Activated CD8-positive, alpha-beta memory T cell treated with anti-CD3 and anti-CD28 coated beads, Interleukin-2, amount 50 U/mL, for 1 hour (primary cell): Measurements from ENCODE around the gene TRIM37.
A peak's percentile ranks its signal among the peaks of the same experiment; 100 is the strongest.
"Not testable (repeated sequence)": the region's sequence is repeated elsewhere in the genome, so short reads cannot be mapped to it uniquely, and the experiment has no call there.

ENCODE experiments used
- DNase-seq: peaks from one replicate; pipeline ENCODE4 v3.0.0-alpha.2; 2020; ENCODE audit errors: extremely low read depth

Gene TRIM37

DNA sequence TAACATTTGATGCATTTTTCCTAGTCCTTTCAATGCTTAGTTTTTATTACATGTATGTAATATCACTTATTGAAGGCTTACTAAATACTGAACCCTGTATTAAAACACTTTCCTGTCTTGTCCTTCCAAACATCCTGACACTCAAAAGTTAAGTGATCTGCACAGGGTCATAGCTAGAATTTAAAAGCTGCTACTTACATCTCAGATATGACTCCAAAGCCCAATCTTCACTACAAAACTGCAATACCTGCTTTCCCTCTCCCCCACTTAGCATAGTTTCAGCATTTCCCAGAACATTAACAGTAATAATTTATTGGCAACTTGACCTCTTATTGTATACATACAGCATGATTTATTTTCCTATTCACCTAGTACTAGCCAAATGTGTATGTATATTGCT lies 4.3 kb upstream of the TRIM37 start:
- no peak for DNase-seq

- no peak for DNase-seq
These were observed 1.9 kb upstream of the TRIM37 start for GRCh38 chr17:59108400-59109102.

GRCh38 chr17:59107306-59107670 lies 608 bp upstream of the TRIM37 start:
- no peak for DNase-seq

DNA sequence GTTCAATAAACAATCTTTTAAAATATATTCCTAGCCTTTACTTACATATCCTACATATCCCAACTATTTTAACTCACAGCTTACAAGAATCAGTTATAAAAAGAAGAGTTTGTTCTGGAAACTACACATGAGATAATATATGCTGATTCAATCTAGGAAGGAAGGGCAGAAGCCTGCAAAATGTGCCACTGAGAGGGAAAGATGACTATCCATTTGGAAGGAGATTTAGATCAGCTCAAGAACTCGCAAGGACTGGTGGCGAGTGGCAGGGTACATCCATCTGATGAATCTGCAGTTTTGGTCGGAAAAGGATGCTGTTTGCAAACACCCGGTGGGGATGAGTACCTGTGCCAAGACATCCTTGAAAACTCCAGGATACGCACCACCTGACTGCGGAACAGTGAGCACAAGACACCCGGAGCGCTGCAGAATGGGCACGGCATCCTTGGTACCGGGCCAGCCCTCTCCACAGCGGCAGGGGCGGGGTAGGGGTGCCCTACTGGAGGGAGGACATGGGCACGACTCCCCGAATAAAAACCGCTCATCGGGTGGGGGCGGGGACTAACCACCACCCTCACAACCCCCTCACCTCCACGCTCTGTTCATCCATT lies 723 bp downstream of the TRIM37 start:
- DNase-seq = peak; percentile 28

DNA sequence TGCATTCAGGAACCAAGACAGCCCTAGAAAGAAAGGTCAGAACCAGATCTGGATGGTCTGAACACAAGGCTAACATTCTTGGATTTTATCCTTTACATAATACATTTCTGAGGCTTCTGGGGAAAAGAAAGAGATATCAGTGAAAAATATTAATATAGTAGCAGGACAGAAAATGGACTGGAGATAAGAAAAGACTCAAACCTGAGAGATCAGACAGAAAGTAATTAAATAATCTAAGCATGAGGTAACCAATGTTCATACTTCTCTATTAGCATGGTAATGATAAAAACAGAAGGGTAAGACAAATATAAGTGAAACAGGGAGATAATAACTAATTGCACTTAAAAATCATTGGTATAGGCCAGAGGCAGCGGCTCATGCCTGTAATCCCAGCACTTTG lies 5.5 kb downstream of the TRIM37 start:
- no peak for DNase-seq

DNA sequence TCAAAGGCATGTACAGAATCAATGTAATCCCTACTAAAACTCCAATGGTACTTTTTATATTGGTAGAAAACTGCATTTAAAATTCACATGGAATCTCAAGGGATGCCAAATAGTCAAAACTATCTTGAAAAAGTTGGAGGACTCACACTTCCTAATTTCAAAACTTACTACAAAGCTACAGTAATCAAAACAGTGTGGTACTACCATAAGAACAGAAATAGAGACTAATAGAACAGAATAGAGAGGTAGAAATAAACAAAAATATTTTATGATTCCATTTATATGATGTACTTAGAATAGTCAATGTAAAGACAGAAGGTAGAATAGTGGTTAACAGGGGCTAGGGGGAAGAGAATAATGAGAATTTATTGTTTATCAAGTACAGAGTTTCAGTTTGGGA lies 8.8 kb downstream of the TRIM37 start:
- DNase-seq = no peak

DNA sequence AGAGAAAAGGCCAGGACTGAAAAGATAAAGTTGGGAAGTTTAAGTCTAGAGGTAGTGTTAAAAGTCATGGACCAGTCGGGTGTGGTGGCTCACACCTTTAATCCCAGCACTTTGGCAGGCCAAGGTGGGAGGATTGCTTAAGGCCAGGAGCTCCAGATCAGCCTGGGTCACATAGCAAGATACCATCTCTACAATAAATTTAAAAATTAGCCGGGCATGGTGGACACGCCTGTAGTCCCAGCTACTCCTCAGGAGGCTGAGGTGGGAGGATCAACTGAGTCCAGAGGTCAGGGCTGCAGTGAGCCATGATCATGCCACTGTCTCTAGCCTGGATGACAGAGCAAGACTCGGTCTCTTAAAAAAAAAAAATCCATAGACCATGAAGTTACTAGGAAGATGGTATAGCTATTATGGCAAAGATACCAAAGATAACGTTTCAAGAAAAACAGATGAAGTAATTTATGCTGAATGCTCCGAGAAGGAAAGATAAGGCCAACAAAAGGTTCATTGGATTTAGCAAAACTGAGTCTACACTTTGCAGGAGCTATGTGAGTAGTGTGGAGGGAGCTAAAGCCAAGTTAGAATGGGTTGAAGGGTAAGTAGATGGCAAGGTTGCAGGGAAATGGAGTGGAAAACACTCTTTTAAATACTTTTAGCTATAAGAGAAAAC lies 11.7 kb downstream of the TRIM37 start:
- DNase-seq = no peak

DNA sequence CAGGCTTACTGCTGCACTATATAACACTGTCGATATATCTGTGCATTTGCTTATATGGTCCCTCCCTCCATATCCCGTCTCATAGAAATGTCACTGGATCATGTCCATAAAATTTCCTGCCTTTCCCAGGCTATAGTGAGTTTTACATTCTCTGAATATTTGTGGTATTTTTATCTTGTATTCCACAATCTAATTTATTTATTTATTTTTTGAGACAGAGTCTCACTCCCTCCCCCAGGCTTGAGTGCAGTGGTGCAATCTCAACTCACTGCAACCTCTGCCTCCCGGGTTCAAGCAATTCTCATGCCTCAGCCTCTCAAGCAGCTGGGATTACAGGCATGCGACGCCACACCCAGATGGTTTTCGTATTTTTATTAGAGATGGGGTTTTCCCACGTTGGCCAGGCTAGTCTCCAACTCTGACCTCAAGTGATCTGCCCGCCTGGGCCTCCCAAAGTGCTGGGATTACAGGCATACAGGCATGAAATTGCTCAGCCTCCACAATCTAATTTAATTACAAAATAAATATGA lies 12.9 kb downstream of the TRIM37 start:
- DNase-seq = no peak

GRCh38 chr17:59093145-59093701 lies 13.5 kb downstream of the TRIM37 start:
- DNase-seq = no peak

DNA sequence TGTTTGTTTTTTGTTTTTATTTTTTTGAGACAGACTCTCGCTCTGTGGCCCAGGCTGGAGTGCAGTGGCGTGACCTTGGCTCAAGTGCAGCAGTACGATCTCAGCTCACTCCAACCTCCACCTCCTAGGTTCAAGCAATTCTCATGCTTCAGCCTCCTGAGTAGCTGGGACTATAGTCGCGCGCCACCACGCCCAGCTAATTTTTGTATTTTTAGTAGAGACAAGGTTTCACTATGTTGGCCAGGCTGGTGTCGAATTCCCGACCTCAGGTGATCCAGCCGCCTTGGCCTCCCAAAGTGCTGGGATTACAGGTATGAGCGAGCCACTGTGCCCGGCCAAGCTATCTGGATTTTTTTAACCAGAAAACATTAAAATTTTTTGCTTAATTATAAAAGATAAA lies 16.1 kb downstream of the TRIM37 start:
- not testable (repeated sequence) for DNase-seq

DNA sequence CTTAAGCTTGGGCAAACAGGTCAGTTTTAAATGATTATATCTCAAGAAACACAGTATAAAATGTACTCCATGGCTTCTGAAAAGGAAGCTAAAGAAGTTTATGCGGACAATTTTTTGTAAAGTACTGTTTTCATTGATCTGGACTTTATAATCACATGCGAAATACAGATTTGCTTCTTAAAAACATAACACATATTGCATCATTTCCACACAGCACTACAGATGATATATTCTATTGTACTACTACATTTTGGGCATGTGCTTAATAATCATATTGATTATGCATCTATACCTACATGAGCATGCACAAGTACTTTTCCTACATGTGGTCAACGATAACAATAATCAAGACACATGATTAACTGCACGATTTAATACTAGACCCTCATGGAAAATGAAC lies 22.5 kb downstream of the TRIM37 start:
- DNase-seq = no peak

DNA sequence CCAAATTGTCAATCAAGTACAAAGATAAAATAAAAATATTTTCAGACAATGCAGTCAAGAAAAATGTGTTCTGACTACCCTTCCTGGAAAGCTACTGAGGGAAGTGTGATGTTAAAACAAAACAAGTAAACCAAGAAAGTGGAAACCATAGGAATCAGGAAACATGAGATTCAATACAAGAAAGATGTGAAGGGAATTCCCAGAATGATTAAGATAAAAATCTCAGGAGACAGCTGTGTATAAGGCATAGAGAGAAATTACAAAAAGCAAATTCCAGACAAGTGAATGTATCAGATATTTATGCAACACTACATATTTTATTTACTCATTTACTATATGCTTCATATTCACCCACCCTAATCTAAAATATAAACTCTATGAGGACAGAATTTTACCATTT lies 32.2 kb downstream of the TRIM37 start:
- DNase-seq = no peak

DNA sequence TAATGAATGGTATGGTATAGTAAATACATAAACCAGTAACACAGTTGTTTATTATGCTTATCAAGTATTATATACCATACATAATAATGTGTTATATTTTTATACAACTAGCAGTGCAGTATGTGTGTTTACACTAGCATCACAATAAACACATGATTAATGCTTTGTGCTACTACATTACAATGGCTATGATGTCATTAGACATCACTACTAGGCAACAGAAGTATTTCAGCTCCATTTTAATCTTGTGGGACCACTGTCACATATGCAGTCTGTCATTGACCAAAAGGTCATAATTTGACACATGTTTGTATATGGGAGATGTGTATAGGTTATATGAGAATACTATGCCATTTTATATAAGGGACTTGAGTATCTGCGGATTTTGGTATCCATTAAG lies 32.7 kb downstream of the TRIM37 start:
- no peak for DNase-seq

- DNase-seq = no peak
These were observed 36.8 kb downstream of the TRIM37 start for GRCh38 chr17:59069856-59070255.

DNA sequence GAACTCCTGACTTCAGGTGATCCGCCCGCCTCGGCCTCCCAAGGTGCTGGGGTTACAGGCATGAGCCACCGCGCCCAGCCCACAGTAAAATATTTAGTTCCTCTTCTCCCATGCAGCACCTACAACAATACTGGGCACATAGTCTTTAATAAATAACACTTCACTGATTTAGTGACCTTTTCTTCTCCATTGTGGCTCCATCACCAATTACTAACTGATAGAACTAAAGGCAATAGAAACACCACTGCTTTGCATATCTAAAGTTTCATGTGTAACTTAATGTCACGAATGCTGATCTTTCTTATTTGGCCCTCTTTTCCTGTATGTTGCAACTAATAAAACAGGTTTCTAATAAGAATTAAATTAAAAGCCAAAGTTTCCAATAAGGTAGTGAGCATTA lies 38.9 kb downstream of the TRIM37 start:
- no peak for DNase-seq

- no peak for DNase-seq
These were observed 39.3 kb downstream of the TRIM37 start for GRCh38 chr17:59067340-59067739.

DNA sequence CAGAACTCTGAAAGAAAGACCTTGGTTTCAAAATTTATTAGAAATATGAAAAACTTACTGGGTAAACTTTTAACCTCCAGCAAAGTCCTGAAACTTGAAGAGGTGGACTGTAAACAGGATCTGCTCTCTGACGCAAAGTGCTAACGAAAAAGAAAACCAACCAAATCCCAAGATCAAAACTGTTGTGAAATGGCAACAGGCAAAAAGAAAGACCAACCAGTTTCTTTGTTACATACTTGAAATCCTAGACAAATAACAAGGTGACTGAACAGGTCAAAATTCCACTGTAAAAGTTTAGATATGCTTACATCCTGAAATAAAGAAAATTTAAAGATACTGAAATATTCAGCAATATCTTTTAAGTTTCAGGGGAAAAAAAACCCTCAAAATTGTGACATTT lies 44.2 kb downstream of the TRIM37 start:
- DNase-seq = no peak

- no peak for DNase-seq
These were observed 49.8 kb downstream of the TRIM37 start for GRCh38 chr17:59056857-59057256.

DNA sequence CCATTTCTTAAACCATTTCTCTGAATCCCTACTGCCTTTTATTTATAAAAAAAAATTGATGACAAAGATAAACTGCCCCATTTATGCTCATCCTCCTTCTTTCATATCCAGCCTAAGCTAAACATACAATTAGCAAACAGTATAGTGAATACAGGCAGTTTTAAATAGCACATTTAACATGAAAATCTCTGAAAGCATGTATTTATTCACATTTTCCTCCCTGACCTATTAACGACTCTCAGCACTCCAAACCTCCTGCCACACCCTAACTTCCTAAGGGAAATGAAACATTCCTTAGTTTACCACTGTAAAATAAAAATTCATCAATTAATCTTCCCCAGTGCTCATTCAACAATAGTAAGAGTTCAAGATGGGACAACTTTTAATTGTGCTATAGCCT lies 56.9 kb downstream of the TRIM37 start:
- no peak for DNase-seq

DNA sequence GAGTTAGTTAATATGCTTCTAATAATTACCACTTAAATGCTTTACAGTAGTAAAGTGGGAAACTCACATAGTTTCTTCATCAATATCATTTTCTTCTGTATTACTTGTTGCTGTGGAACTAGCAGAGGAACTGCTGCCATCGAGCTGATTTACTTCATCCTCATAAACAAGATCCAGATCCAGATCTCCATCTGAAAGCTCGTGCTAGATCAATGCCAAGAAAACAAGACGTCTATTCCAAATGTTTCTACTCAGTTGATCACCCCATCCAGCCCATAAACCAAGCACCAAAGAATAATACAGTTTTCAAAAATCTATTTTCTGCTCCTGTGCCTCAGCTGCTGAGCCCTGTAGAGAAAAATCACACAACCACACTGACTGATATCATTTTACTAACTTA lies 59.1 kb downstream of the TRIM37 start:
- no peak for DNase-seq

DNA sequence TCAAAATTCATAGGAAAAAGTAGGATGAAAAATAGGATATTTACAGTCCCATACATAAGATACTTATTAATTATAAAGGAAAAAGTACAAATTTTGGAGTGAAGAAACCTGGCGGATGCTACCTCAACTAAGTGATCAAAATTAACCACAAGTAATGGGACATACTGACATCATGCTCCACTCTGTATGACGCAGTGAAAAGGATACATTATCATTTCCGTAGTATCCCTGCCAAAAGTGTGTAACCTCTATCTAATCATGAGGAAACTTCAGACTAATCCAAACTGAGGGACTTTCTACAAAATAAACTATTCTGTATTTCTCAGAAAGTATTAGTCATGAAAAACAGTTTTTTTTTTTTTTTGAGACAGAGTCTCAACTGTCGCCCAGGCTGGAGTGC lies 60.5 kb downstream of the TRIM37 start:
- no peak for DNase-seq

GRCh38 chr17:59038734-59039133 lies 67.9 kb downstream of the TRIM37 start:
- no peak for DNase-seq

GRCh38 chr17:59037960-59038359 lies 68.7 kb downstream of the TRIM37 start:
- no peak for DNase-seq
